SK-N-SH (cell line): ENCODE measurements around the gene RPH3AL. TPM values are rescaled to one million over a fixed set of nuclear protein-coding genes. Genes with fewer than 3 reads are reported as not detected.

ENCODE experiments used
- CTCF ChIA-PET: fragments of 300-600, 350-600 bp; formaldehyde crosslinking; extraction: SDS; loops from one replicate; lab custom pipeline; 2021; lab: Yijun Ruan, JAX
- POLR2A ChIA-PET: fragments of 350-600 bp; sonication (Branson Sonifier 250); formaldehyde crosslinking; extraction: SDS; loops from one replicate; lab custom pipeline; 2020; ENCODE audit warnings: antibody characterized with exemption, inconsistent platforms; lab: Yijun Ruan, JAX
- DNase-seq: peaks from one replicate; pipeline ENCODE4 v3.0.0; 2012
- H2AFZ ChIP-seq: fragments of 200-600 bp; sonication (generic); 2 replicates; pipeline ENCODE4 v1.8.1; 2016; ENCODE audit warnings: antibody characterized with exemption, mild to moderate bottlenecking, low read depth
- H3F3A ChIP-seq: fragments of 200-600 bp; sonication (generic); replicated peaks from 2 replicates; pipeline ENCODE3; 2016; ENCODE audit warnings: antibody characterized with exemption, mild to moderate bottlenecking; ENCODE audit not compliant: insufficient read depth
- H3K27ac ChIP-seq, 2 experiments: fragments of 200-500 bp in 1 of 2; fragments of 200-600 bp in 1 of 2; sonication (Bioruptor generic) in 1 of 2; sonication (generic), shearing (Covaris generic) in 1 of 2; 2 replicates each; pipeline versions ENCODE4 v1.5.1 to v1.6.1; 2014 to 2016; ENCODE audit warnings: low read depth in 2 of 2, inconsistent platforms in 1 of 2, low read length in 1 of 2, mild to moderate bottlenecking in 1 of 2, mixed read lengths in 1 of 2
- H3K27me3 ChIP-seq: fragments of 200-600 bp; sonication (generic), shearing (Covaris generic); 2 replicates; pipeline ENCODE4 v1.6.1; 2016; ENCODE audit warnings: mixed run types; ENCODE audit not compliant: insufficient read depth
- H3K36me3 ChIP-seq, 2 experiments: fragments of 200-500 bp in 1 of 2; fragments of 200-600 bp in 1 of 2; sonication (Bioruptor generic) in 1 of 2; sonication (generic) in 1 of 2; replicated peaks in 1 of 2; 2 replicates each; pipeline versions ENCODE3 to v1.5.1; 2014 to 2016; ENCODE audit warnings: low read length in 1 of 2, mild to moderate bottlenecking in 1 of 2; ENCODE audit not compliant: insufficient read depth in 2 of 2, control insufficient read depth in 1 of 2
- H3K4me1 ChIP-seq, 2 experiments: fragments of 200-500 bp in 1 of 2; fragments of 200-600 bp in 1 of 2; sonication (Bioruptor generic) in 1 of 2; sonication (generic), shearing (Covaris generic) in 1 of 2; 2 replicates each; pipeline versions ENCODE4 v1.5.1 to v1.6.1; 2014 to 2016; ENCODE audit warnings: low read depth in 1 of 2, low read length in 1 of 2, mixed run types in 1 of 2; ENCODE audit not compliant: insufficient read depth in 2 of 2, control insufficient read depth in 1 of 2
- H3K4me2 ChIP-seq: fragments of 200-600 bp; sonication (generic), shearing (Covaris generic); 2 replicates; pipeline ENCODE4 v1.6.1; 2017; ENCODE audit warnings: mixed run types
- H3K4me3 ChIP-seq, 2 experiments: fragments of 200-500 bp in 1 of 2; fragments of 200-600 bp in 1 of 2; sonication (Bioruptor generic) in 1 of 2; sonication (generic), shearing (Covaris generic) in 1 of 2; 2 replicates each; pipeline versions ENCODE4 v1.5.1 to v1.8.1; 2014 to 2016; ENCODE audit warnings: low read depth in 2 of 2, inconsistent platforms in 1 of 2, low read length in 1 of 2, mild to moderate bottlenecking in 1 of 2, mixed read lengths in 1 of 2, moderate library complexity in 1 of 2
- H3K79me2 ChIP-seq: fragments of 200-600 bp; sonication (generic); 2 replicates; pipeline ENCODE4 v1.8.1; 2017; ENCODE audit warnings: mild to moderate bottlenecking; ENCODE audit not compliant: insufficient read depth
- H3K9ac ChIP-seq: fragments of 200-600 bp; sonication (generic); 2 replicates; pipeline ENCODE4 v1.6.1; 2017; ENCODE audit warnings: mixed run types
- H3K9me2 ChIP-seq: fragments of 200-600 bp; sonication (generic); 2 replicates; pipeline ENCODE4 v1.6.1; 2017; ENCODE audit warnings: mixed run types
- H3K9me3 ChIP-seq: fragments of 200-600 bp; sonication (generic); 2 replicates; pipeline ENCODE4 v1.6.1; 2017; ENCODE audit warnings: mixed run types, mild to moderate bottlenecking, moderate library complexity
- H4K20me1 ChIP-seq: fragments of 200-600 bp; sonication (generic); 2 replicates; pipeline ENCODE4 v1.6.1; 2017; ENCODE audit warnings: mild to moderate bottlenecking, mixed run types; ENCODE audit not compliant: insufficient read depth
- ELF1 ChIP-seq: IDR thresholded peaks from 2 replicates; pipeline ENCODE4 v1.4.0; 2012
- EZH2phosphoT487 ChIP-seq: fragments of 200-600 bp; sonication (generic); IDR thresholded peaks from 2 replicates; pipeline ENCODE4 v1.6.1; 2017; ENCODE audit warnings: low read depth, mixed run types, mild to moderate bottlenecking, antibody characterized with exemption, moderate library complexity, borderline replicate concordance
- GABPA ChIP-seq: IDR thresholded peaks from 2 replicates; pipeline ENCODE4 v1.4.0; 2012; ENCODE audit warnings: low read depth, mild to moderate bottlenecking
- GATA2 ChIP-seq: sonication (generic); formaldehyde crosslinking; IDR thresholded peaks from 2 replicates; pipeline ENCODE4 v1.5.0; 2020; ENCODE audit warnings: mild to moderate bottlenecking, missing genetic modification reagents
- MXI1 ChIP-seq: IDR thresholded peaks from 2 replicates; pipeline ENCODE4 v1.6.1; 2012; ENCODE audit warnings: mild to moderate bottlenecking, low read depth, low read length, improper control_type of control experiment
- NFIC ChIP-seq: IDR thresholded peaks from 2 replicates; pipeline ENCODE4 v1.4.0; 2012; ENCODE audit warnings: borderline replicate concordance
- RCOR1 ChIP-seq: fragments of 150-350 bp; IDR thresholded peaks from 2 replicates; pipeline ENCODE4 v1.6.1; 2017; ENCODE audit warnings: antibody characterized with exemption, low read length
- RFX5 ChIP-seq: IDR thresholded peaks from 2 replicates; pipeline ENCODE4 v1.6.1; 2012; ENCODE audit warnings: mild to moderate bottlenecking, improper control_type of control experiment, low read length
- TCF12 ChIP-seq: IDR thresholded peaks from 2 replicates; pipeline ENCODE4 v1.4.0; 2012
- TEAD4 ChIP-seq: IDR thresholded peaks from 2 replicates; pipeline ENCODE4 v1.4.0; 2012; ENCODE audit warnings: mild to moderate bottlenecking, borderline replicate concordance; ENCODE audit not compliant: insufficient read depth
- WGBS: methylation state at CpG from one replicate; pipeline ENCODE4 v1.1.6; 2017; ENCODE audit warnings: low lambda C conversion rate; 5-methylcytosine and 5-hydroxymethylcytosine counted together
- polyA plus RNA-seq, 3 experiments: library from polyadenylated mRNA; depleted of rRNA; stranded (reverse); fragments of >200 nt; gene quantifications; 2 replicates each; pipeline ENCODE4 v1.2.3, GENCODE V29; 2012

Gene RPH3AL
- polyA plus RNA-seq, 1 of the 3 experiments (the other 2 are of a cell fraction) = 2.9 TPM

DNA sequence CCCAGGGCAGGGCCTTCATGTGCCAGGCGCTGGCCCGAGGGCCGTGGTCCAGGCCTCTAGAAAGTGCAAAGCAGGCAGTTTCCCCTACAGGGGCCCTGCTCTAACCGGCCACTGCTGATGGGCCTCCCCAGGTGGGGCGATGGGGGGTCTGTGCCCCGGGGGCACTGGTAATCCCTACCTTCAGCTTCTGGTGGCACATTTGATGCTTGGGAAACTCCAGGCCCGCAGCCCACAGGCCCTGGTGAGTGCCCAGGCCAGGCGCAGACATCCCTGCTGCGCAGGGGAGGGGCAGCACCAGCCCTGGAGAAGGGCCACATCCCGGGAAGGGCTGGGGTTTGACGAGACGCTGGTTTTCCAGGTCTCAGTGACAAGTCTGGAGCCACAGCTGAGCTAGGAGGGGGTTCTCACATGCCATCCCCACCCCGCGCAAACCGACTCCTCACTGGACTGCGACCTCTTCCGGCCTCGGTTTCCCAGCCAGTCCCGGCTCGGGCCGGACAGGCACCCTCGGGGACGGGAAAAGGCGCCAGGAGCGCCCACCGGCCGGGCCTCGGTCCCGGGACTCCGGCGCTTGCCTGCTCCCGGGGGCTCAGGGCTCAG is 172.7 kb downstream of the RPH3AL start:
- TF ChIP-seq TCF12 (no peak), RCOR1 (no peak), ELF1 (no peak), GABPA (no peak), TEAD4 (no peak), RFX5 (no peak)
- peak overlapping the region in 1 of 2 experiments; percentile 45; a peak in 1 of 4 replicates for H3K4me3 ChIP-seq
- H3K79me2 ChIP-seq = no peaks in the 10 kb centered on the region
- no peaks in the 10 kb centered on the region for H3K36me3 ChIP-seq
- POLR2A ChIA-PET = interaction anchor here (1.1 kb wide), 1 partner anchor 134 kb away, joined by 3 read pairs; no protein-coding TSS in a partner anchor
- H3K9ac ChIP-seq = no peak overlapping the region
- H3F3A ChIP-seq = no peaks in the 10 kb centered on the region
- CTCF ChIA-PET = interaction anchor here (1.5 to 6.5 kb wide), 4 partner anchors 15 to 521 kb away, joined by 6 to 38 read pairs (median 8); no protein-coding TSS in a partner anchor
- 40% methylated on average over 19 of the region's 32 CpGs for WGBS
- H3K4me2 ChIP-seq = no peak overlapping the region
- no peak overlapping the region for H2AFZ ChIP-seq
- peaks cover 0 to 45% of the 10 kb centered on the region in 2 experiments; a peak in 2 of 4 replicates for H3K4me1 ChIP-seq
- peaks cover 47% of the 10 kb centered on the region for H3K27me3 ChIP-seq
- no peaks in the 10 kb centered on the region for H4K20me1 ChIP-seq
- H3K9me2 ChIP-seq = no peaks in the 10 kb centered on the region
- no peaks in the 10 kb centered on the region for H3K9me3 ChIP-seq
- peak overlapping the region in 1 of 2 experiments; percentile 94; a peak in 2 of 4 replicates for H3K27ac ChIP-seq
- peak; percentile 75 for DNase-seq

DNA sequence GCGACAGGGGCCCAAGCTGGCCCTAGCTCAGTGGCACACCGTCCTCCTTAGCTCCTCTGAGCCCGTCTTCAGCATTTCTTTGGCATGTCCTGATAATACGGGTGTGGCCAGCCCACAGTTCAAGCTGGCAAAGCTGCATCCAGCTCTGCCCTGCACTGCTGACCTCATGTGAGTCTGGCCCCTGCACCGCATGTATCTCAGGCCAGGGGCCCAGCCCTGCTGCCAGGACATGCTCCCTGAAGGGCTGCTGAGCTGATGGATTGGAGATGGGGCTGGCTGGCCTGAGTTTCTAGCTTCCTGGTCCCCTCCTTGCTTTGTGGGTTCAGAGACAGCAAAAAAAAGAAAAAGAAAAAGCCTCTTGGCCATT is 173.6 kb downstream of the RPH3AL start:
- TF ChIP-seq MXI1 = peak; percentile 42; the same call in 1 of the 2 replicates
- TF ChIP-seq RFX5 = no peak
- TF ChIP-seq NFIC = no peak
- TF ChIP-seq EZH2phosphoT487 = no peak
- 0 out of 2 replicates have a peak, but pooled peaks have one; percentile 3 for TF ChIP-seq GATA2
- H3K79me2 ChIP-seq = no peaks in the 10 kb centered on the region
- peak; percentile 82 for DNase-seq
- H3K4me2 ChIP-seq = no peak overlapping the region
- peak overlapping the region in 1 of 2 experiments; percentile 94; a peak in 2 of 4 replicates for H3K27ac ChIP-seq
- no peaks in the 10 kb centered on the region for H3K9me2 ChIP-seq
- peaks cover 0 to 45% of the 10 kb centered on the region in 2 experiments; a peak in 2 of 4 replicates for H3K4me1 ChIP-seq
- peak overlapping the region in 1 of 2 experiments; percentile 9; a peak in 1 of 4 replicates for H3K4me3 ChIP-seq
- H3K9me3 ChIP-seq = no peaks in the 10 kb centered on the region
- H3K36me3 ChIP-seq = no peaks in the 10 kb centered on the region
- H3K27me3 ChIP-seq = peaks cover 47% of the 10 kb centered on the region
- H3K9ac ChIP-seq = no peak overlapping the region
- 23% methylated on average over 4 of the region's 5 CpGs for WGBS
- H4K20me1 ChIP-seq = no peaks in the 10 kb centered on the region
- ChIA-PET CTCF (interaction anchor here (0.9 to 6.5 kb wide), 5 partner anchors 14 to 521 kb away, joined by 3 to 38 read pairs (median 7); no protein-coding TSS in a partner anchor), POLR2A (interaction anchor here (1.1 kb wide), 1 partner anchor 134 kb away, joined by 3 read pairs; no protein-coding TSS in a partner anchor)
- H3F3A ChIP-seq = no peaks in the 10 kb centered on the region
- H2AFZ ChIP-seq = no peak overlapping the region
